GM19452 (cell line): Measurements from ENCODE around the gene EVA1C.
"Not testable (repeated sequence)": the region's sequence is repeated elsewhere in the genome, so short reads cannot be mapped to it uniquely, and the experiment has no call there.

ENCODE experiments used
- ATAC-seq: cut with Tn5 transposase; IDR thresholded peaks from one replicate; pipeline ENCODE4 v1.9.1; 2021; ENCODE audit not compliant: unreplicated experiment

EVA1C gene

DNA sequence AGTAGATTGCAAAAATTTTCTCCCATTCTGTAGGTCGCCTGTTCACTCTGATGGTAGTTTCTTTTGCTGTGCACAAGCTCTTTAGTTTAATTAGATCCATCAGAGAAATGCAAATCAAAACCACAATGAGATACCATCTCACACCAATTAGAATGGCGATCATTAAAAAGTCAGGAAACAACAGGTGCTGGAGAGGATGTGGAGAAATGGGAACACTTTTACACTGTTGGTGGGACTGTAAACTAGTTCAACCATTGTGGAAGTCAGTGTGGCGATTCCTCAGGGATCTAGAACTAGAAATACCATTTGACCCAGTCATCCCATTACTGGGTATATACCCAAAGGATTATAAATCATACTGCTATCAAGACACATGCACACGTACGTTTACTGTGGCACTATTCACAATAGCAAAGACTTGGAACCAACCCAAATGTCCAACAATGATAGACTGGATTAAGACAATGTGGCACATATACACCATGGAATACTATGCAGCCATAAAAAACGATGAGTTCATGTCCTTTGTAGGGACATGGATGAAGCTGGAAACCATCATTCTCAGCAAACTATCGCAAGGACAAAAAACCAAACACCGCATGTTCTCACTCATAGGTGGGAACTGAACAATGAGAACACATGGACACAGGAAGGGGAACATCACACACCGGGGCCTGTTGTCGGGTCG lies 21.8 kb upstream of the EVA1C start:
- not testable (repeated sequence) for ATAC-seq

DNA sequence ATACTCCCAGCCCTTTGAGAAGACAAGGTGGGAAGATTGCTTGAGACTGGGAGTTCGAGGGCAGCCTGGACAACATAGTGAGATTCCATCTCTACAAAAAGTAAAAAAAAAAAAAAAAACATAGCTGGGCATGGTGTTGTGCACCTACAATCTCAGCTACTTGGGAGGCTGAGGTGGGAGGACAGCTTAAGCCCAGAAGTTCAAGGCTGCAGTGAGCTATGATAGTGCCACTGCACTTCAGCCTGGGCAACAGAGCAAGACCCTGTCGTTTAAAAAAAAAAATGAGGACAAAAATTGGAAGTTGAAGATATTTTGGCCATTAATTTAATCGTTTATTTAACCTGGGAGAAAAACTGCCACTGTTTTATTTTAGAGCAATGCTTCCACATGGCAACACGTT lies 20.8 kb upstream of the EVA1C start:
- ATAC-seq: no peak

DNA sequence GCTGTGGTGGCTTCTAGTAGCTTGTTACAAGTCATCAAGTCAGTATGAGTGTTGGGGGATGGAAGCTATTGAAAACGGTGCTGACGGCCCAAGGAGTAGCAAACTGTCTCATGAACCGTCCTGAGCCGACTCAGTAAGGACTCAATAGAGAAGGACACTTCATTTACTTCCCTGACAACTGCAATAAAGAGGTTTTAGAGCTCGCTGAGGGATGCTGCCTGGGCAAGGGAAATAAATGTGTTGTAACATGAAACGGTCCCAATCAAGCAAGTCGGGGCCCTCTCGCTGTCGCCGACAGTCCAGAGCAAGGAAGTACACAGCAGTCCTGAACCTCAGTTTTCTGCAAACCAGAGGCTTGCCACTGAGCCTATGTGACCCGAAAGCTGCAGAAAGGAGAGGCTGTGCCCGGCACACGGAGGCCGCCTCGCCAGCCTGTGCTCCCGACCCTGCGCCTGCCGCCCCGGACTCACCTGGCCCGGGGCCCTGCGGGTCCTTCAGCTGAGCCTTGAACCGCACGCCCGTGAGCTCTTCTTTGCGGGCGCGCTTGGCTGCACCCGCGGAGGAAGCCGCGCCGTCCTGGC lies 20.1 kb upstream of the EVA1C start:
- peak; percentile 42 for ATAC-seq

DNA sequence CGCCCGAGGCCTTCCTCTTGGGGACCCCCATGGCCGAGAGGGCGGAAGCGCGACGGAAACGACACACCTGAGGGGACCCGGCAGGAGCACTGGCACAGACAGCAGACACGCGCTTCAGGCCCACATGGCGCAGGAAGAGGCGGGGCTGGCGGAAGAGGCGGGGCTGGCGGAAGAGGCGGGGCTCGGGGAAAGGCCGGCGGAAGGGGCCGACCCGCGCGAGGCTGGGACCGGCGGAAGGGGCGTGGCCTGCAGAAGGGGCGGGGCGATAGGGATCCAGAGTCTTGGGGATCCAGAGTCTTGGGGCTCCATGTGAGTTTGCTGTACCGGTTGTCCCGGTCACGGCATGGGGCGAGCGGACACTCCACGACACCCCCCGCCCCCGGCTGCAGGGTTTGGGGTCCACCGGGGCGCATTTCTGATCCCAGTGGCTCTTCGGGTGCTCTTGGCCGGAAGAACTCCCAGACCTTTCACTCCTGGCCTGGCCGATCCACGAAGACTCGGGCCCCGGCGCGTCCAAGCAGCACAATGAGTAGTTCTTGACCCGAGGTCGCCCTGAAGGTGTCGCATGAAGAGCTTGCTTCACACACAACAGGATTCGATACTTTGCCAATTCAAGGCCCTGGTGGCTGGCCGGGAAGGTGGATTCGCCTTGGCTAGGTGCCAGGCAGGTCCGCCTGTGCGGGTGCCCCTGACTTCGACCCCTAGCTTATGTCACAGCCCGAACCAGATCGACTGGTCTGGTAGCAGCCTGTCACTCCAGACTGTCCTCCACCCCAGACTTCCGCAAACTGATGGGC lies 19.4 kb upstream of the EVA1C start, which contains the start of gene URB1:
TSS of gene URB1 (minus strand) at position 133 of the 797 bp plus-strand sequence. CDS start at position 31, 102 bp downstream.
- peak; percentile 90 for ATAC-seq

DNA sequence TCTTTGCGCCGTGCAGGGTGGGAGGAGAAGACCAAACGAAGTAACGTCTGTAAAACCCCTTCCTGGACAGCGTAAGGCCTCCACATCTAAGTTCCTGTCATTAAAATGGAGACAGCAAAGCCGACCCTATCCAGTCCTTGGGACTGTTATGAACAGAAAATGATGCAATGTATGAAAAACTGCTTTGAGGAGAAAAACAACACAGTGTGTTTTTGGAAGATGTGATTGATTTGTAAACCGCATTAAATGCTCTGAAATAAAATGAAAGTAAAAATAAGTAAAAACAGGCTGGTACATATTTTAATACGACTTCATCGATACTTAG lies 18.9 kb upstream of the EVA1C start:
- ATAC-seq: no peak

DNA sequence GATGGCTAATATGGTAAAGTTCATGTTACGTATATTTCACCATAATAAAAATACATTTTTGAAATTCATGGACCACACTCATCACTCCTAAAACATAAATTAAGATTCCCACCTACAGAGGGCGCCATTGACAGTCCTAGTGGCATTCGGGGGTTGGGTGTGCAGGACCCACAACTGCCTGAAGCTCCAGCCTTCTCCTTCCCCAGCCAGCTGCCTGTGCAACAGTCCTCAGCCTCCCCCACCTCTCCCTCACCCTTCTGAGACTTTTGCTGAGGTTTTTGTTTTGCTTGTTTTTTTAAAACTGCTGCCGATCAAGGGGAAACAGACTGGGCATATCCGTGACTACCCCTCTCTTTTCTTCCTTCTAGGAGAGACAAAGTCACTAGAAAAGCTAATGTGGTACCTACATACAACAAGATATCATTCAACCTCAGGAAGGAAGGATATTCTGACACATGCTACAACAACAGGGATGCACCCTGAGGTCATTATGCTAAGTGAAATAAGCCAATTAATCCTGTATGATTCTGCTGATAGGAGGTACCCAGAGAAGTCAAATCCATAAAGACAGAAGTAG lies 9.2 kb upstream of the EVA1C start:
- ATAC-seq: no peak

DNA sequence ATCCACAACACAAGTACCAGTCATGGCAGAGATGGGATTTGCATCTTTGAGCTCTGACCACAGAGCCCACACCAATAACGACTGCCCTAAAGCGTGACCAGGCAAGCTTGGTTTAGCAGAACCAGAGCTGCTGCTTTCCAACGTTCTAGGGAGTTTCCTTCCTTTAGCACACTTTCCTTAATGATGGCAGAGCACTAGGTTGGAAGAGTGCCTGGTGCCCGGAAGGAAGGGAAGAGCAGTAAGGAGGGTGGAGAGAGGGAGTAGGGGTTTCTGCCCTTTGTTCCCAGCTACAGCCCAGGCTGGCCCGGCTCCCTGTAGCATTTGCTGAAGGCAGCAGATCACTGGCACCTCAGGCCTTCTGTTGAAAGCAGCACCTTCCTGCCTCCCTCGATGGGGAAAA lies 6.1 kb upstream of the EVA1C start:
- ATAC-seq: no peak

DNA sequence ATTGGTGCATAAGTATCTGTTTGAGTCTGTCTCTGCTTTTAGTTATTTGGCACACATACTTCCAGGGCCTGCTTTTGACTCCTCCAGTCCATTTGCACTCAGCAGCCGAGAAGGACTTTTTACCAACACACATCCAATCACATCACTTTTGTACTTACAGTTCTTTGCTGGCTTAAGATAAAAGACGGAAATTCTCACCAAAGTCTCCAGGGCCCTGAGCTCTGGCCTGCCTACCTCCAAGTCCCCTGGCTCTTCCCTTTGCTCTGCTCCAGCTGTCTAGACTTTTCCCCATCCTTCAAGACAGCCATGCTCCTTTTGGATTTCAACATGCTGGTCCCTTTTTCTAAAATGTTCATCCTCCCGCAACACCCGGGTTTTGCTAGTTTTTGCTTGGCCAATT lies 2.2 kb upstream of the EVA1C start:
- no peak for ATAC-seq

DNA sequence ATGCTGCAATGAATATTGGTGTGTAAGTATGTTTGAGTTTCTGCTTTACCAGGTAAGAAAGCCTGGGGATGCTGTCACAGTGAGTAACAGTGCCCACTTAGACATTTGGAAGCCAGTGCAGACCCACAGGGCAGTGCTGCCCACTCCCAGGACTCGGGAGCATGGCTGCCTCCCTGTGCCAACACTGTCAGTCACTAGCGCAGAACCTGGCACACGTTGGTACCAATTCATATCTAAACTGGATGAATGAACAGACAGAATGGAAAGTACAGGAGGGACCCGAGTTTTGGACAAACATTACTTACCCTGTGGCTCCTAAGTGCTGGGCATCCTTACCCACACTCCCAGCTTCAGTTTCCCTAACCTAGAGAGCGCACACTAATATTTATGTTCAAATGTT lies 1.6 kb upstream of the EVA1C start:
- no peak for ATAC-seq

DNA sequence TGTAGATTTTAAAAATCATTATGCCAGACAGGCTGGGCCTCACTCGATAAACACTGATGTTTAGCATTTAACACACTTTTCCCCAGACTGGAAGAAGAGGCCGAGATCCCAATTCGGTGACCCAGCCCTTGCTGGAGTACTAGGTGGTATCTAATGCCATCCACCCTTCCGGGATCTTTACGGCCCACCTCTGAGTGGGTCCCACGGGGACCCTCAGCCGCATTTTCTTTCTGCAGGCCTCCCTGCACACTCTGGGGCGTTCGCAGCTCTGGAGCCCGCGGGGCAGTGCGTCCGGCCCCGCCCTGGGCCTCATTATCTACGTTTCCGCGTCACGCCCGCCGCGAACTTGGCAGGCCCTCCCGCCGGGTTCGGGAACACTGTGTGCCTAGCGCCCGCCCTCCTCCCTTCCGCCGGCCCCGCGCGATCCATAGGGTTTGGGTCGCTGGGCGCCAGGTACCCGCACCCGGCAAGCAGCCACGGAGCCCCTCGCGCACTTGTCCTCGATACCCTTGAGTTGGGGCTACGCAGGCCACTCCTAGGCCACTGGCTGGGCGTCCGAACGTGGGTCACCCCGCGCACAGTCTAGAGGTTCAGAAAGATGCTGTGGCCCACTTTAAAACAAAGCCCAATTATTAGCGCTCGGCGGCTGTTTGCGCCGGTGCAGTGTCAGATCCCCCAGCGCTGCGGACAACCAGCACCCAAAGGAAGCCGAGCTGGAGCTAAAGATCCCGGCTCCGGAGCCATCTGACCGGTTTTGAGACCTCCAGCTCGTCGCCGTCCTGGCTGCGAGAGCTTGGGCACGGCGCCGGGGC lies 950 bp upstream of the EVA1C start:
- no peak for ATAC-seq

DNA sequence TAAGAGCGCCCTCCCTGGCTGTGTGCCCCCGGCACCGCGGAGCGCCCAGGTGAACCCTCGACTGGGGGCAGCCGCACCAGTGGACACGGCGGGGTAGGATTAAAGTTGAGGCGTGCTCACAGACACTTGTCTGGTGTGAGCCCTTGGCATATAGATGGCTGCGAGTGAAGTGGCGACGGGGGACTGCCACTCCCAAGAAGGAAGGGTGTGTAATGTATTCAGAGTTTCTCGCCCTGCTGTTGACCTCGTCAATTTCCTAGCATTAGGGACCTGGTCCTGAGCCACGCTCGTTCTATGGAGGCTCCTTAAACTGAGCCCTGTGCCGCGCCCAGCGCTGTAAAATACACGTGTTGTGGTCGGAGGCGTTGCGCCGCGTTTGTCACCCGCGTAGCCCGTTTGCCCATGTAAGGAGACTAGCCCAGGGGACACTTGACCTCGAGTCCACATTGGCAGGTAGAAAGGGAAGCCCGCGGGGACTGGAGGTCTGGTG lies 554 bp downstream of the EVA1C start:
- no peak for ATAC-seq

DNA sequence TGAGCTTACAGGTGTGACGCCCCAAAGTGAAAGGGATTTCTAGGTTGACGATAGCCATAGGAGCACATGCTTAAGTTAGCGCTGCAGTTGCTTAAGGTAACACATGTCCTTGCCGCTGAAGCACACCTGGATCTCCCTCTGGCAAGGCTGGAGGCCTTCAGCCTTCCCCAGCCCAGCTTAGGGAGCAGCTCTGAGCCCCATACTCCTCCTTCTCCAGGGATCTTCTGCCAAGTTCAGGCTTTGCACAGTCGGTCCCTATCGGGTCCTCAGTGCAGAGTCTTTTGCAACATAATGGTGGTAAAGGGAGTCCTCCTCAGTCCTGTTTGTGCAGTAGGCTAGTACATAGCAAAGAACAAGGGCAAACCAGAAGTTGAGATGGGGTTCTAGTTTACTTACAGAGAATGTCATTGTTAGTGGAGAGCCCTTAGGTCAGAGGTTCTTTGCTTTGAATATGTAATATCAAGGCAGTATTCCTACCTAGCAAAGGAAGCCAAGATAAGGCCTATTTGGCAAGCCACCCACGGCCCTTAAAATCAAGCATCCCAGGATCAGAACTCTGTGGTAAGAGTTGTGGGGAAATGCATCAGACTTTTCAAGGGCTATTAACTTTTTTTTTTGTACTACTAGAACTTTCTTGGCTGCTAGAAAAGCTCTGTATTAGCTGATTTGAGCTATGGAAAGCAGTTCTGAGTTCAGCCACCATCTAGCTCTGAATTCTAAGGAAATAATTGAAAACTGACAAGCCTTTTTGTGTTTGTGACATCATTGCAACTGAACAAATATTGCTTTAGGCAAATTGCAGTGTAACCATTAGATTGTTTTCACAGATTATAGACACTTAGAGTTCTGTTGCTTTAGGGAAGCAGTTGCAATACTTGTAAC lies 1.4 kb downstream of the EVA1C start:
- no peak for ATAC-seq

DNA sequence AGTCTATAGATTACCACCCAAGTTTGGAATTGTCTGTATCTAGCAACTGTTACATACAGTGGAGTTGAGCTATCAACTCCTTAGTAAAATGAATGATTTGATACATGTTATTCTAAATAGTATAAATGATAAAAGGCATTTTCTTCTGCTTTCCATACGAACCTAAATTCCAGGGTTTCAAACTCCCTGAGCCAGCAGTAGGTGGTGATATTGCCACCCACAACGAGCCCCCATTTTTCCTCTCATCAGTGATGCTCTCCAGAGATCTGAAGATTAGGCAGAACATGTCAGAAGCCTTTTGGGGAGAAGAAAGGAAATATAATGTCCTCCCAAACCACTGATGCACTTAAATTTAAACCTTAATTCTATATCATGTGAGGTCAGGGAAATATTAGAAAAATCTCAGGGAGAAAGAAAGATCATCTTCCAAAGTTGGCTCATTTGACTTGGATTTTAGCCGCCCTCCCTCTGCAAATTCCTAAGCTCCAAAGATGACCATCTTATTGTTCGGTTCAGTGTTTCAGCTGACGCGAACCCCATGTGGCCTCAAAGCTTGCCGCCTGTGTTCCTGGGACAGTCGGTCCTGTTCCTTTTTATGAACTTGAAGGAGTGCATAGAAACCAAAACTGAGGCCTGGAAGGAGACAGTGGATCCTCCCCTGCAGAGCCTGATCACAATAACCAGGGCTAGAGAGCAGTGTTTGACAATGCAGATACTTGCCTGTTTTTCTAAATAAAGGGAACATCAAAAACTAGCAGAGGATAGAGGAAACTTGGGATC lies 2.3 kb downstream of the EVA1C start:
- no peak for ATAC-seq

DNA sequence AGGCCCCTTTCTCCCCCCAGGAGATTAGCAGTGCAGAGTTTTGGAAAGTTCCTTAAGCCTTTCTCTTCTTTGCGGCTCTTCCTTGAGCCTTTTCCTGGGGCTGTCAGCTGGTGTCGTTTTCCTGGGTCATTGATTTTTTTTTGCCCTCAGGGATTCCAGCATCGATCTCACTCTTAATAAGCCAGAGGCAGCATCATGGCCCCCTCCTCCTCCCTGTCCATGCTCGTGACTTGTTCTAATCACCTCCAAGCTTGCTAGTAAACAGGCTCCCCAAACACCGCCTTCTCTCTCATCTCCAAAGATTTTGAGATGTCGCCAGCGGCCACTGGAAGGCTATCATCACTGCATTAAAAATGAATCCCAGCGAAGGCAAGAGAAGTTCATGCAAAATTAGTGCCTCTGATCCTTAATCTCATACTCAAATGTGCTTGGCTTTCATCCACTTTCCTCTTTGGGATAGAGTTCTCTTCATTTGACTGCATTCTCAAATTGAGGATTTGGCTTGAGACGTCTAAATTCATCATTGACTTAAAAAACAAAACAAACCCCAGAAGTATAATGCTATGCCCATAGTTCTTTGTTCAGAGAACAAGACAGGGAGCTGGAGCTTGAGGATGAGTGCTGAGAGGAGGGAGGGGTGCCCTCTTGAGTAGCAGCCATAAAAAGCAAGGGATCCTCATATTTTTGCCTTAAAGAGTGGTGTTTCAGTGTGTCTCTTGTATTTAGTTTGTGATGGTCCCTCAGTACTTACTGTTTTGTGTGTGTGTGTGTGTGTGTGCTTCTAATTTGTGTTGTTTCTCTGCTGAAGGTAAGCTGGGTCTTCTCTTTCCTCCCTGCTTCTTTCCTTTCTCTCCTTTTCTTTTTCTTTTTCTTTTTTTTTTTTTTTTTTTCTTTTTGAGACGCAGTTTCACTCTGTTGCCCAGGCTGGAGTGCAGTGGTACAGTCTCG lies 3.2 kb downstream of the EVA1C start:
- ATAC-seq: no peak

DNA sequence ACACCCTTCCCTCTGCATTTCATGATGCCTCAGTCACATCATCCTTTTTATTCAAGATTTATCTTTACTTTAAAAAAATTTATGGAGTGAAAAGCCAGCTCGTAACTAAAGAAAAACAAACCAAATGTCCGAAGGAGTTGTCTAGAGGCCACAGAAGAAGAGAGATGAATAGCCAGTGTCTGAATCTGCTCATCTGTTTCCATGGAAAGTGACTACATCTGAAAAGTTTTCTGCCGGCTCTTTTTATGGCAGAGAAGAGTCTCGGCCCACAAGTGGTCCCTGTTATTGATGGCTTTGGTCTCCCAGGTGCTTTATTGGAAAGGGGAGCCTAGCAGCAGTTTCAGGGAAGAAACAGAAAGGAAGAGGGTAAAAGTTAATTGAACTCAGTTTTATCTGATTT lies 5.6 kb downstream of the EVA1C start:
- no peak for ATAC-seq

DNA sequence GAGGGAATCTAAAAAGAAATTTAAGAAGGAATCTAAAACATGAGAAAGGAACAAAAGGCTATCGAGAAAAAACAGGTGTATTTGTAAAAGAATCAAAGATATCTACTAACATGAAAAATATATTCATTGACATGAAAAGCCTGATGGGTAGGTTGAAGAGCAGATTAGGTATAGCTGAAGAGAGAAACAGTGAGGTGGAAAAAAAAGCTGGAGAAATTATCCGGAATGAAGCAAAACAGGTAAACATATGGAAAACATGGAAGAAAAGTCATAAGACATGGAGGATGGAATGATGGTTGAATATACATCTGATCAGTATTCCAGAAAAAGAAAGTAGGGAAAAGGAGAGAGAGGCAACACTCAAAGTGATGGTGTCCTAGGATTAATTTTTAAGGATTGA lies 9.6 kb downstream of the EVA1C start:
- no peak for ATAC-seq

DNA sequence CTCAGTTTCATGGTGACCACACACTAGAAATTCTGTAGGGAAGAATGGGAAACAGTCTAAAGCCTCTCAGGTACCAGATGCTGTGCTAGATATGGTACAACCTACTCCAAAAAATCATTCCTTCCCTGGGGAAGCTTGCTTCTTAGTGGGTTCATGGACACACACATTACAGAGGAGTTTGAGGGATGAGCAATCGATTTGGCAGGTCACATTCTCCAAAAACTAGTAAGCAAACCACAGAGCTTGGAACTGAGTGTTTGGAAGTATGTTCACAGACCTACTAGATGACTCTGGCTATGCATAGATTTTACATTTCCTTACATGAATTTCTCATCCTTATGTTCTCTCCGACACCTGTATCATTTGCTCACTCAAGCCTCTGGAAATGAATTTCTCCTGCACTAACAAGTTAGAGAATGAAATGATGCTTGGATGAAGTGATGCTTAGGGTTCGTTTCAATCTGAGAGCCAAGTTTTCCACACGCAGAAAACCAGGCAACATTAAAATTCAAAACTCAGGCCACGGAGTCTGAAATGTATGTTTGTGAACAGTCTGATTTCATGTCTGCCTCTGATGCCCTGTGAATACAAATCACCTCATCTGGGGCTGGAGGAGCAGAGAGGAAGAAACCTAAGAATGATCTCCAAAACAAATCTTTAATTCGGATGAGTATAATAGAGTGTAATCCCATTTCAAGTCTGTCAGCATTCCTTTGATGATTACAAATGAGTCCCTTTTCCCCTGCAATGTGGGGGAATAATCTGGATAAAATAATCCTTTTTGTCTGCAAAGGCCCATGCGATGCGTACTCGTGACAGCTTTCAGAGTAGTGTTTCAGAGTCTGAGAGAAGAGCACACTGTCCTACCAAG lies 11.0 kb downstream of the EVA1C start:
- no peak for ATAC-seq
